Endothelial cell of umbilical vein (primary cell): ENCODE data around the gene FMO1. TPM values are rescaled to one million over a fixed set of nuclear protein-coding genes. Genes with fewer than 3 reads are reported as not detected.

Experiments
- BruUV-seq: library from RNA; stranded (reverse); fragments of 400-500 nt; replicated peaks from 2 replicates; lab custom pipeline; 2021; lab: Mats Ljungman, UMichigan
- CTCF ChIA-PET: fragments of 300-600, 350-600 bp; sonication (Branson Sonifier 250); formaldehyde crosslinking; loops from one replicate; lab custom pipeline; 2021; ENCODE audit warnings: antibody characterized with exemption, inconsistent platforms; lab: Charles Lee
- POLR2A ChIA-PET: fragments of 300-600, 350-600 bp; sonication (Branson Sonifier 250); formaldehyde crosslinking; loops from one replicate; lab custom pipeline; 2021; ENCODE audit warnings: antibody characterized with exemption, inconsistent platforms; lab: Charles Lee
- DNase-seq: peaks from one replicate; pipeline ENCODE4 v3.0.0-alpha.2; 2011; ENCODE audit warnings: low read depth, low spot score
- FAIRE-seq: peaks from 2 replicates; lab custom pipeline; 2011; peaks lifted over from hg19 to GRCh38; lab: Jason Lieb, UNC
- H2AFZ ChIP-seq: 2 replicates; pipeline ENCODE4 v1.6.0; 2012; ENCODE audit warnings: low read depth, low read length, control low read depth, inconsistent platforms
- H3K27ac ChIP-seq: 2 replicates; pipeline ENCODE4 v1.5.1; 2011; ENCODE audit warnings: low read depth, mild to moderate bottlenecking, control low read depth, low read length, moderate library complexity; ENCODE audit not compliant: insufficient read depth
- H3K27me3 ChIP-seq, 2 experiments: 2 replicates each; pipeline versions ENCODE4 v1.6.0 to v1.6.1; 2011; ENCODE audit warnings: low read length in 2 of 2, mixed read lengths in 1 of 2; ENCODE audit not compliant: control insufficient read depth in 2 of 2, insufficient read depth in 2 of 2
- H3K36me3 ChIP-seq, 2 experiments: 2 replicates in 1 of 2; 3 replicates in 1 of 2; pipeline ENCODE4 v1.5.1; 2011; ENCODE audit warnings: low read length in 2 of 2, mild to moderate bottlenecking in 1 of 2, moderate library complexity in 1 of 2; ENCODE audit not compliant: control insufficient read depth in 2 of 2, insufficient read depth in 2 of 2; ENCODE audit errors: extremely low read depth in 1 of 2
- H3K4me1 ChIP-seq: 3 replicates; pipeline ENCODE4 v1.5.1; 2011; ENCODE audit warnings: mild to moderate bottlenecking, low read length; ENCODE audit not compliant: control insufficient read depth, insufficient read depth; ENCODE audit errors: extremely low read depth
- H3K4me2 ChIP-seq: 2 replicates; pipeline ENCODE4 v1.6.1; 2011; ENCODE audit warnings: low read length, control low read depth, mixed read lengths; ENCODE audit not compliant: insufficient read depth
- H3K4me3 ChIP-seq, 3 experiments: fragments of 200-600 bp in 1 of 3; sonication (generic), shearing (Covaris generic) in 1 of 3; replicated peaks in 1 of 3; 2 replicates each; pipeline ENCODE4 v1.5.1; 2011 to 2016; ENCODE audit warnings: control low read depth in 3 of 3, low read length in 3 of 3, mild to moderate bottlenecking in 2 of 3, inconsistent platforms in 1 of 3, low read depth in 1 of 3, moderate library complexity in 1 of 3; ENCODE audit not compliant: insufficient read depth in 1 of 3
- H3K79me2 ChIP-seq: 2 replicates; pipeline ENCODE4 v1.6.0; 2012; ENCODE audit warnings: low read length, inconsistent platforms; ENCODE audit not compliant: control insufficient read depth, insufficient read depth
- H3K9ac ChIP-seq: replicated peaks from 2 replicates; pipeline ENCODE3; 2011; ENCODE audit warnings: low read length, control low read depth; ENCODE audit not compliant: insufficient read depth; ENCODE audit errors: extremely low read depth
- H3K9me1 ChIP-seq: replicated peaks from 3 replicates; pipeline ENCODE4 v1.6.0; 2011; ENCODE audit warnings: mild to moderate bottlenecking, low read length; ENCODE audit not compliant: control insufficient read depth, insufficient read depth; ENCODE audit errors: extremely low read depth
- H3K9me3 ChIP-seq: replicated peaks from 2 replicates; pipeline ENCODE4 v1.5.1; 2012; ENCODE audit warnings: low read length, inconsistent platforms; ENCODE audit not compliant: control insufficient read depth, insufficient read depth
- H4K20me1 ChIP-seq: replicated peaks from 2 replicates; pipeline ENCODE3; 2011; ENCODE audit warnings: mild to moderate bottlenecking, low read length; ENCODE audit not compliant: control insufficient read depth, insufficient read depth; ENCODE audit errors: extremely low read depth
- EZH2 ChIP-seq: IDR thresholded peaks from 2 replicates; pipeline ENCODE4 v1.6.1; 2012; ENCODE audit warnings: borderline replicate concordance, low read depth, mild to moderate bottlenecking, moderate library complexity, low read length, inconsistent platforms; ENCODE audit not compliant: severe bottlenecking
- FOS ChIP-seq: IDR thresholded peaks from 2 replicates; pipeline ENCODE4 v1.6.1; 2011; ENCODE audit warnings: mild to moderate bottlenecking, low read length, moderate library complexity, borderline replicate concordance; ENCODE audit not compliant: insufficient read depth
- GATA2 ChIP-seq: IDR thresholded peaks from 2 replicates; pipeline ENCODE4 v1.7.0; 2011; ENCODE audit warnings: low read depth, mild to moderate bottlenecking, moderate library complexity, mixed read lengths, low read length; ENCODE audit not compliant: insufficient read length, insufficient read depth
- JUN ChIP-seq: IDR thresholded peaks from 2 replicates; pipeline ENCODE4 v1.6.1; 2011; ENCODE audit warnings: borderline replicate concordance, low read depth; ENCODE audit not compliant: insufficient read length, insufficient read depth
- MYC ChIP-seq: IDR thresholded peaks from one replicate; pipeline ENCODE4 v1.6.1; 2011; ENCODE audit warnings: mild to moderate bottlenecking, low read depth, low read length
- POLR2A ChIP-seq: IDR thresholded peaks from 2 replicates; pipeline ENCODE4 v1.6.1; 2012; ENCODE audit warnings: low read depth, mild to moderate bottlenecking, control low read depth, low read length
- POLR2AphosphoS5 ChIP-seq: IDR thresholded peaks from 2 replicates; pipeline ENCODE4 v1.6.1; 2012; ENCODE audit warnings: low read depth, mild to moderate bottlenecking, control low read depth, low read length, moderate library complexity; ENCODE audit not compliant: insufficient read depth
- dilution Hi-C: fragments of 300-500 bp; cut with MboI; formaldehyde crosslinking; loops from one replicate; pipeline ENCODE4 v1.15.0; 2019; ENCODE audit warnings: low sequenced_read_pairs; ENCODE audit not compliant: extremely low pct_ligation_motif_present
- intact Hi-C: fragments of 100-400 bp; cut with micrococcal nuclease; formaldehyde crosslinking; loops from one replicate; pipeline ENCODE4 v1.10.0; 2022
- polyA plus RNA-seq, 4 experiments: library from polyadenylated mRNA; depleted of rRNA in 3 of 4; stranded (reverse) in 3 of 4; unstranded in 1 of 4; fragments of >200 nt; gene quantifications; 2 replicates each; pipeline versions ENCODE4 v1.2.1 to v1.2.3, GENCODE V29; 2011 to 2012; ENCODE audit warnings: missing spikeins in 1 of 4
- total RNA-seq: library from RNA; stranded (reverse); gene quantifications from 2 replicates; pipeline ENCODE4 v1.2.3, GENCODE V29; 2021
- TF ChIP-seq, protein P1 (sequence below): IDR thresholded peaks from 2 replicates; pipeline ENCODE4 v1.6.1; 2011; ENCODE audit not compliant: insufficient read depth, insufficient read length
- TF ChIP-seq, protein P2 (sequence below), 2 donors: IDR thresholded peaks; 1 replicate in 1 of 2; 2 replicates in 1 of 2; pipeline ENCODE4 v1.5.1; 2011; ENCODE audit warnings: low read length in 2 of 2, mild to moderate bottlenecking in 2 of 2, moderate library complexity in 2 of 2, control low read depth in 1 of 2, inconsistent platforms in 1 of 2, low read depth in 1 of 2; ENCODE audit not compliant: insufficient read depth in 1 of 2; ENCODE audit errors: extremely low read depth in 1 of 2

The FMO1 gene
- total and polyA plus RNA-seq, 2 donors (not counting 3 experiments of a cell fraction or from before 2014, with no cell fraction given): not detected

DNA sequence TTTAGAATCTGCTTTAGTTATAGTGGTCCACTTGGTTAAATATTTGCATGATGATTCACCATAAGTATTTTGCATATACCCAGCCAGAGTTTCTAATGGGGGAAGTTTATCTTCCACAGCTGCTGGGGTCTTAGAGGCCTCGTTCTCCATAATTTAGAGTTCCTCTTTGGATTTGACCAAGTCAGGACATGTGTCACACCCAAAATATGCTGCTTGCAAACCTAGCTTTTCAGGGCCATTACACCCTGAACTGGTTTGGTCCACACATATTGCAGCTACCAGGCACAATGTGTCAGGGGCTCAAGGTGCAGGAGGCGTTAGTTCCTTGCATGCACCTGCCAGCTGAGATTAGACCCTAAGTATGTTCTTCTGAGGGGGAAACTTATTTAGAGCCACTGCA lies 48.6 kb downstream of the FMO1 start:
- TF ChIP-seq GATA2 (no peak), MYC (no peak), JUN (no peak)
- no peak for FAIRE-seq
- H2AFZ ChIP-seq: no peak overlapping the region
- no peaks in the 10 kb centered on the region for H4K20me1 ChIP-seq
- H3K36me3 ChIP-seq: no peaks in the 10 kb centered on the region
- no peaks in the 10 kb centered on the region for H3K4me1 ChIP-seq
- no TSS peak for BruUV-seq
- ChIA-PET POLR2A (no interaction called here), CTCF (interaction anchor here (3.1 kb wide), 1 partner anchor 17 kb away, joined by 8 read pairs; the partner anchor contains the start of gene FMO4)
- no peak for DNase-seq
- intact Hi-C loops: no loop called here
- no peak overlapping the region for H3K27ac ChIP-seq
- no peaks in the 10 kb centered on the region for H3K27me3 ChIP-seq
- no peaks in the 10 kb centered on the region for H3K9me1 ChIP-seq
- no peak overlapping the region for H3K4me3 ChIP-seq
- no peak overlapping the region for H3K4me2 ChIP-seq
- H3K79me2 ChIP-seq: no peaks in the 10 kb centered on the region
- dilution Hi-C loops: no loop called here
- H3K9ac ChIP-seq: no peak overlapping the region
- H3K9me3 ChIP-seq: no peaks in the 10 kb centered on the region

DNA sequence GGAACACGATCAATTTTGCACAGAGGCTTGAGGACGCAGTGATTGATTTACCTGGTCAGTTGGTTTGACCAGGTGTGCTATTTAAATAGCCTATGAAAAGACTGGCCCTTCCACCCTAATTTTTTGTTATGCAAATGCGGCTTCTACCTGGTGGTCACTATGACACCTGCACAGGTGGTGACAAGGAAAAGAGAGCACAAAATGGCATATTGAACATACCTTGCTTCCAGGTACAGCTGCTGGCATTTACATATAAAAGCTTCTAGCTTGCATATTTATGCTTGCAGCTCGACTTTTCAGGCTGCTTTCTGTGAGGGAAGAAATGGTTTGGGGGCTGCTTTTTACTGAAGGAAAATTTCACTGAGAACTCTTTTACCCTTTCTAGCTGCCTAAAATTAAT lies 50.4 kb downstream of the FMO1 start:
- Histone ChIP-seq H4K20me1 (no peaks in the 10 kb centered on the region), H3K4me2 (no peak overlapping the region), H3K4me3 (no peak overlapping the region), H3K27me3 (no peaks in the 10 kb centered on the region), H2AFZ (no peak overlapping the region), H3K9me1 (no peaks in the 10 kb centered on the region), H3K9me3 (no peaks in the 10 kb centered on the region), H3K36me3 (no peaks in the 10 kb centered on the region), H3K9ac (no peak overlapping the region), H3K4me1 (no peaks in the 10 kb centered on the region), H3K27ac (no peak overlapping the region), H3K79me2 (no peaks in the 10 kb centered on the region)
- TF ChIP-seq POLR2A (no peak), JUN (no peak), FOS (no peak), POLR2AphosphoS5 (no peak), GATA2 (no peak), EZH2 (no peak), MYC (no peak)
- TF ChIP-seq, protein P1, sequence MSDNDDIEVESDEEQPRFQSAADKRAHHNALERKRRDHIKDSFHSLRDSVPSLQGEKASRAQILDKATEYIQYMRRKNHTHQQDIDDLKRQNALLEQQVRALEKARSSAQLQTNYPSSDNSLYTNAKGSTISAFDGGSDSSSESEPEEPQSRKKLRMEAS: no peak
- TF ChIP-seq, protein P2, sequence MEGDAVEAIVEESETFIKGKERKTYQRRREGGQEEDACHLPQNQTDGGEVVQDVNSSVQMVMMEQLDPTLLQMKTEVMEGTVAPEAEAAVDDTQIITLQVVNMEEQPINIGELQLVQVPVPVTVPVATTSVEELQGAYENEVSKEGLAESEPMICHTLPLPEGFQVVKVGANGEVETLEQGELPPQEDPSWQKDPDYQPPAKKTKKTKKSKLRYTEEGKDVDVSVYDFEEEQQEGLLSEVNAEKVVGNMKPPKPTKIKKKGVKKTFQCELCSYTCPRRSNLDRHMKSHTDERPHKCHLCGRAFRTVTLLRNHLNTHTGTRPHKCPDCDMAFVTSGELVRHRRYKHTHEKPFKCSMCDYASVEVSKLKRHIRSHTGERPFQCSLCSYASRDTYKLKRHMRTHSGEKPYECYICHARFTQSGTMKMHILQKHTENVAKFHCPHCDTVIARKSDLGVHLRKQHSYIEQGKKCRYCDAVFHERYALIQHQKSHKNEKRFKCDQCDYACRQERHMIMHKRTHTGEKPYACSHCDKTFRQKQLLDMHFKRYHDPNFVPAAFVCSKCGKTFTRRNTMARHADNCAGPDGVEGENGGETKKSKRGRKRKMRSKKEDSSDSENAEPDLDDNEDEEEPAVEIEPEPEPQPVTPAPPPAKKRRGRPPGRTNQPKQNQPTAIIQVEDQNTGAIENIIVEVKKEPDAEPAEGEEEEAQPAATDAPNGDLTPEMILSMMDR (IDR thresholded peaks at IDR 0.05; ENCODE audit: extremely low read depth in 1 of 2, insufficient read depth in 1 of 2, low read depth in 1 of 2, low read length in 2 of 2): no peak
- FAIRE-seq (no peak), DNase-seq (no peak)
- CTCF ChIA-PET: no interaction called here
- POLR2A ChIA-PET: no interaction called here
- BruUV-seq: no TSS peak
- intact Hi-C loops (no loop called here), dilution Hi-C loops (no loop called here)
